HCT116 (cell line): ENCODE measurements around the gene LTO1. TPM values are rescaled to one million over a fixed set of nuclear protein-coding genes. Genes with fewer than 3 reads are reported as not detected.
A peak's percentile ranks its signal among the peaks of the same experiment; 100 is the strongest.

Source experiments
- ATAC-seq: fragments of 200-7000 bp; cut with Tn5 transposase; 2 replicates; pipeline ENCODE4 v1.9.1; 2020; ENCODE audit warnings: mild to moderate bottlenecking, moderate library complexity
- BruUV-seq: library from RNA; stranded (reverse); fragments of 400-500 nt; replicated peaks from 2 replicates; lab custom pipeline; 2021; lab: Mats Ljungman, UMichigan
- CTCF ChIA-PET: fragments of 300-600 bp; sonication (Branson Sonifier 250); formaldehyde crosslinking; loops from one replicate; lab custom pipeline; 2021; ENCODE audit warnings: antibody characterized with exemption; lab: Charles Lee
- POLR2A ChIA-PET: fragments of 300-600, 350-600 bp; sonication (Branson Sonifier 250); formaldehyde crosslinking; loops from one replicate; lab custom pipeline; 2021; ENCODE audit warnings: antibody characterized with exemption; lab: Charles Lee
- RAD21 ChIA-PET, 2 experiments: fragments of 300-600 bp; sonication (Branson Sonifier 250); formaldehyde crosslinking; loops; one replicate each; lab custom pipeline; 2023; ENCODE audit warnings: low total read pairs in 2 of 2; ENCODE audit not compliant: uncharacterized antibody in 2 of 2, unreplicated experiment in 2 of 2, low non-redundant PET in 1 of 2; lab: Charles Lee
- DNase-seq: peaks from one replicate; pipeline ENCODE4 v3.0.0-alpha.2; 2010; ENCODE audit warnings: low read depth, low spot score
- H2AFZ ChIP-seq: fragments of 200-600 bp; shearing (Covaris generic), sonication (generic); 2 replicates; pipeline ENCODE4 v1.6.1; 2017; ENCODE audit warnings: low read depth, mixed run types, mixed read lengths, antibody characterized with exemption, low read length; ENCODE audit not compliant: poor library complexity, severe bottlenecking
- H3K27ac ChIP-seq: 2 replicates; pipeline ENCODE4 v1.5.1; 2012; ENCODE audit warnings: low read depth, low read length
- H3K27me3 ChIP-seq: fragments of 200-600 bp; sonication (generic); 2 replicates; pipeline ENCODE4 v1.6.1; 2016; ENCODE audit warnings: mixed run types, low read length, mixed read lengths; ENCODE audit not compliant: insufficient read depth
- H3K36me3 ChIP-seq, 2 experiments: fragments of 200-500 bp in 1 of 2; fragments of 200-600 bp in 1 of 2; sonication (Bioruptor generic) in 1 of 2; sonication (generic) in 1 of 2; 2 replicates each; pipeline versions ENCODE4 v1.5.1 to v1.6.1; 2014 to 2016; ENCODE audit warnings: low read length in 2 of 2, inconsistent platforms in 1 of 2, mixed read lengths in 1 of 2, mixed run types in 1 of 2; ENCODE audit not compliant: insufficient read depth in 2 of 2, control insufficient read depth in 1 of 2
- H3K4me1 ChIP-seq, 2 experiments: fragments of 200-600 bp in 1 of 2; sonication (generic) in 1 of 2; 2 replicates each; pipeline versions ENCODE4 v1.5.1 to v1.6.1; 2012 to 2017; ENCODE audit warnings: low read length in 2 of 2, inconsistent platforms in 1 of 2, mild to moderate bottlenecking in 1 of 2, mixed read lengths in 1 of 2, mixed run types in 1 of 2, moderate library complexity in 1 of 2; ENCODE audit not compliant: insufficient read depth in 2 of 2, control insufficient read depth in 1 of 2
- H3K4me2 ChIP-seq: fragments of 200-600 bp; sonication (generic); 2 replicates; pipeline ENCODE4 v1.6.1; 2017; ENCODE audit warnings: mixed run types, low read length, mixed read lengths
- H3K4me3 ChIP-seq, 2 experiments: fragments of 200-600 bp in 1 of 2; sonication (generic) in 1 of 2; replicated peaks in 1 of 2; 2 replicates each; pipeline ENCODE4 v1.5.1; 2011 to 2016; ENCODE audit warnings: low read length in 2 of 2, control low read depth in 1 of 2, low read depth in 1 of 2, mild to moderate bottlenecking in 1 of 2, mixed read lengths in 1 of 2, mixed run types in 1 of 2
- H3K79me2 ChIP-seq: fragments of 200-600 bp; sonication (generic); 2 replicates; pipeline ENCODE4 v1.6.1; 2017; ENCODE audit warnings: mild to moderate bottlenecking, mixed run types, low read length, moderate library complexity, mixed read lengths; ENCODE audit not compliant: insufficient read depth
- H3K9ac ChIP-seq: fragments of 200-600 bp; sonication (generic); 2 replicates; pipeline ENCODE4 v1.6.1; 2016; ENCODE audit warnings: low read length, mixed read lengths
- H3K9me2 ChIP-seq: fragments of 200-600 bp; sonication (generic), shearing (Covaris generic); 2 replicates; pipeline ENCODE4 v1.6.1; 2017; ENCODE audit warnings: mixed run types, mild to moderate bottlenecking, moderate library complexity; ENCODE audit not compliant: insufficient read depth
- H3K9me3 ChIP-seq, 2 experiments: fragments of 200-500 bp in 1 of 2; fragments of 200-600 bp in 1 of 2; sonication (Bioruptor generic) in 1 of 2; sonication (generic) in 1 of 2; 2 replicates each; pipeline ENCODE4 v1.6.1; 2014 to 2017; ENCODE audit warnings: low read length in 2 of 2, mixed read lengths in 2 of 2, inconsistent platforms in 1 of 2, low read depth in 1 of 2, mild to moderate bottlenecking in 1 of 2, mixed run types in 1 of 2, moderate library complexity in 1 of 2; ENCODE audit not compliant: control insufficient read depth in 1 of 2, insufficient read depth in 1 of 2
- H4K20me1 ChIP-seq: fragments of 200-600 bp; sonication (generic), shearing (Covaris generic); 2 replicates; pipeline ENCODE4 v1.6.1; 2017; ENCODE audit warnings: mixed run types, mild to moderate bottlenecking, moderate library complexity; ENCODE audit not compliant: insufficient read depth
- CEBPB ChIP-seq: IDR thresholded peaks from 2 replicates; pipeline ENCODE4 v1.6.1; 2012; ENCODE audit warnings: low read depth
- CTCF ChIP-seq, 3 experiments: fragments of 200-600 bp in 1 of 3; sonication (generic) in 1 of 3; IDR thresholded peaks in 2 of 3; conservative IDR thresholded peaks in 1 of 3; 2 replicates each; pipeline ENCODE4 v1.5.1; 2012 to 2017; ENCODE audit warnings: low read depth in 2 of 3, low read length in 2 of 3, antibody characterized with exemption in 1 of 3, borderline replicate concordance in 1 of 3, control low read depth in 1 of 3, mild to moderate bottlenecking in 1 of 3, mixed read lengths in 1 of 3, mixed run types in 1 of 3, moderate library complexity in 1 of 3; ENCODE audit not compliant: insufficient read depth in 1 of 3
- EGR1 ChIP-seq: IDR thresholded peaks from 2 replicates; pipeline ENCODE4 v1.6.1; 2012; ENCODE audit warnings: low read depth
- ELF1 ChIP-seq: IDR thresholded peaks from 2 replicates; pipeline ENCODE4 v1.6.1; 2012; ENCODE audit warnings: low read depth, borderline replicate concordance
- EZH2 ChIP-seq: fragments of 200-600 bp; sonication (generic); IDR thresholded peaks from 2 replicates; pipeline ENCODE4 v1.6.1; 2017; ENCODE audit warnings: antibody characterized with exemption, mixed run types
- EZH2phosphoT487 ChIP-seq: fragments of 200-600 bp; IDR thresholded peaks from 2 replicates; pipeline ENCODE4 v1.6.1; 2018; ENCODE audit warnings: antibody characterized with exemption, borderline replicate concordance
- FOSL1 ChIP-seq: IDR thresholded peaks from 2 replicates; pipeline ENCODE4 v1.6.1; 2012; ENCODE audit warnings: low read depth
- POLR2AphosphoS5 ChIP-seq: IDR thresholded peaks from 2 replicates; pipeline ENCODE4 v1.6.1; 2011; ENCODE audit warnings: mild to moderate bottlenecking, low read depth, low read length, moderate library complexity
- SIN3A ChIP-seq: IDR thresholded peaks from 2 replicates; pipeline ENCODE4 v1.6.1; 2012; ENCODE audit warnings: low read depth
- SP1 ChIP-seq: IDR thresholded peaks from 2 replicates; pipeline ENCODE4 v1.6.1; 2012; ENCODE audit warnings: low read depth
- ZBTB33 ChIP-seq: IDR thresholded peaks from 2 replicates; pipeline ENCODE4 v1.6.1; 2011; ENCODE audit warnings: mild to moderate bottlenecking, low read length, moderate library complexity; ENCODE audit not compliant: insufficient replicate concordance; ENCODE audit errors: extremely low read depth
- ZFX ChIP-seq: fragments of 450-650 bp; IDR thresholded peaks from 2 replicates; pipeline ENCODE4 v1.6.1; 2017
- ZNF274 ChIP-seq: fragments of 200-500 bp; sonication (Bioruptor generic); IDR thresholded peaks from 2 replicates; pipeline ENCODE4 v1.6.1; 2014; ENCODE audit warnings: mild to moderate bottlenecking, low read depth, low read length, inconsistent platforms
- intact Hi-C: fragments of 100-400 bp; cut with micrococcal nuclease; formaldehyde crosslinking; loops from 2 replicates; pipeline ENCODE4 v1.10.0; 2022
- total RNA-seq: library from RNA; stranded (reverse); gene quantifications from one replicate; pipeline ENCODE4 v1.2.1, GENCODE V29; 2021; ENCODE audit not compliant: unreplicated experiment
- TF ChIP-seq, protein P1 (sequence below): IDR thresholded peaks from 2 replicates; pipeline ENCODE4 v1.6.1; 2012
- TF ChIP-seq, protein P2 (sequence below): IDR thresholded peaks from 2 replicates; pipeline ENCODE4 v1.6.1; 2012; ENCODE audit warnings: low read depth

The LTO1 gene
- total RNA-seq, 1 experiment from 2014 or later, result 21.3 TPM

- Histone ChIP-seq H3K4me2 (peak overlapping the region; percentile 90), H3K9me3 (no peaks in the 10 kb centered on the region), H3K79me2 (peaks cover 11% of the 10 kb centered on the region), H3K9me2 (no peaks in the 10 kb centered on the region), H3K27me3 (no peaks in the 10 kb centered on the region), H3K9ac (peak overlapping the region; percentile 100), H3K36me3 (no peaks in the 10 kb centered on the region), H3K4me3 (peak overlapping the region; percentile 96 to 99), H4K20me1 (no peaks in the 10 kb centered on the region), H3K27ac (peak overlapping the region; percentile 96), H2AFZ (peak overlapping the region; percentile 85), H3K4me1 (peaks cover 10 to 63% of the 10 kb centered on the region in 2 experiments)
- ChIA-PET RAD21 (no interaction called here), CTCF (no interaction called here), POLR2A (interaction anchor here (1.0 kb wide), 1 partner anchor 339 kb away, joined by 7 read pairs; no protein-coding TSS in a partner anchor)
- TF ChIP-seq SIN3A, result no peak
- no peak for TF ChIP-seq ZBTB33
- TF ChIP-seq EGR1, result no peak
- TF ChIP-seq POLR2AphosphoS5, result no peak
- TF ChIP-seq ZFX, result no peak
- TF ChIP-seq, protein P1, sequence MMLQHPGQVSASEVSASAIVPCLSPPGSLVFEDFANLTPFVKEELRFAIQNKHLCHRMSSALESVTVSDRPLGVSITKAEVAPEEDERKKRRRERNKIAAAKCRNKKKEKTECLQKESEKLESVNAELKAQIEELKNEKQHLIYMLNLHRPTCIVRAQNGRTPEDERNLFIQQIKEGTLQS, result no peak
- no peak for TF ChIP-seq EZH2phosphoT487
- TF ChIP-seq, protein P2, sequence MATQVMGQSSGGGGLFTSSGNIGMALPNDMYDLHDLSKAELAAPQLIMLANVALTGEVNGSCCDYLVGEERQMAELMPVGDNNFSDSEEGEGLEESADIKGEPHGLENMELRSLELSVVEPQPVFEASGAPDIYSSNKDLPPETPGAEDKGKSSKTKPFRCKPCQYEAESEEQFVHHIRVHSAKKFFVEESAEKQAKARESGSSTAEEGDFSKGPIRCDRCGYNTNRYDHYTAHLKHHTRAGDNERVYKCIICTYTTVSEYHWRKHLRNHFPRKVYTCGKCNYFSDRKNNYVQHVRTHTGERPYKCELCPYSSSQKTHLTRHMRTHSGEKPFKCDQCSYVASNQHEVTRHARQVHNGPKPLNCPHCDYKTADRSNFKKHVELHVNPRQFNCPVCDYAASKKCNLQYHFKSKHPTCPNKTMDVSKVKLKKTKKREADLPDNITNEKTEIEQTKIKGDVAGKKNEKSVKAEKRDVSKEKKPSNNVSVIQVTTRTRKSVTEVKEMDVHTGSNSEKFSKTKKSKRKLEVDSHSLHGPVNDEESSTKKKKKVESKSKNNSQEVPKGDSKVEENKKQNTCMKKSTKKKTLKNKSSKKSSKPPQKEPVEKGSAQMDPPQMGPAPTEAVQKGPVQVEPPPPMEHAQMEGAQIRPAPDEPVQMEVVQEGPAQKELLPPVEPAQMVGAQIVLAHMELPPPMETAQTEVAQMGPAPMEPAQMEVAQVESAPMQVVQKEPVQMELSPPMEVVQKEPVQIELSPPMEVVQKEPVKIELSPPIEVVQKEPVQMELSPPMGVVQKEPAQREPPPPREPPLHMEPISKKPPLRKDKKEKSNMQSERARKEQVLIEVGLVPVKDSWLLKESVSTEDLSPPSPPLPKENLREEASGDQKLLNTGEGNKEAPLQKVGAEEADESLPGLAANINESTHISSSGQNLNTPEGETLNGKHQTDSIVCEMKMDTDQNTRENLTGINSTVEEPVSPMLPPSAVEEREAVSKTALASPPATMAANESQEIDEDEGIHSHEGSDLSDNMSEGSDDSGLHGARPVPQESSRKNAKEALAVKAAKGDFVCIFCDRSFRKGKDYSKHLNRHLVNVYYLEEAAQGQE, result no peak
- no peak for TF ChIP-seq ELF1
- TF ChIP-seq CEBPB, result no peak
- TF ChIP-seq EZH2, result no peak
- no peak for TF ChIP-seq FOSL1
- no peak for TF ChIP-seq ZNF274
- TF ChIP-seq CTCF (IDR thresholded peaks at IDR 0.05 in 2 of 3, conservative IDR thresholded peaks at IDR 0.05 in 1 of 3; ENCODE audit: borderline replicate concordance in 1 of 3, insufficient read depth in 1 of 3, low read depth in 2 of 3, low read length in 2 of 3), result no peak
- no peak for TF ChIP-seq SP1
- intact Hi-C loops, result loop anchor here (5.0 kb wide), 2 partner anchors 139 to 254 kb away; no protein-coding TSS in a partner anchor
- DNase-seq (no peak), ATAC-seq (no peak)
- TSS peak; percentile 25 for BruUV-seq
Observed at GRCh38 chr11:69635804-69636511, 39.2 kb downstream of the LTO1 start.
